ENCODE results near the gene RAB3GAP2. TPM values are rescaled to one million over a fixed set of nuclear protein-coding genes. Genes with fewer than 3 reads are reported as not detected.

The RAB3GAP2 gene
- total and polyA plus RNA-seq, 2 of the 13 experiments (the other 11 are each of a cell fraction or from before 2014, with no cell fraction given), result 22.6 to 25.0 TPM

DNA sequence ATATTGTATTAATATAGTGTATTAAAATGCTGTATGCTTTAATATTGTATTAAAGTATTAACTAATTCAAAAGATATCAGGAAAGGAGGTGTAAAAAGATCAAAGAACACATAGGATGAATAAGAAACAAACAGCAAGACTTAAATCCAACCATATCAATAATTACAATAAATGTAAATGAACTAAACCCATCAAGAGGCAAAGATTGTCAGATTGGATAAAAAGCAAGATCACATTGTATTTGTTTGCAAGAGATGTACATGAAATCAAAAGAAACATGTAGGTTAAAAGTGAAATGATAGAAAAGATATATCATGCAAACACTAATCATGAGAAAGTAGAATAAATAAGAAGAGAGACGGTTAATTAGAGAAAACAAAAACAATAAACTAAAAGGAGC, 34.1 kb upstream of the RAB3GAP2 start (continued):
- TF ChIP-seq, protein P1, sequence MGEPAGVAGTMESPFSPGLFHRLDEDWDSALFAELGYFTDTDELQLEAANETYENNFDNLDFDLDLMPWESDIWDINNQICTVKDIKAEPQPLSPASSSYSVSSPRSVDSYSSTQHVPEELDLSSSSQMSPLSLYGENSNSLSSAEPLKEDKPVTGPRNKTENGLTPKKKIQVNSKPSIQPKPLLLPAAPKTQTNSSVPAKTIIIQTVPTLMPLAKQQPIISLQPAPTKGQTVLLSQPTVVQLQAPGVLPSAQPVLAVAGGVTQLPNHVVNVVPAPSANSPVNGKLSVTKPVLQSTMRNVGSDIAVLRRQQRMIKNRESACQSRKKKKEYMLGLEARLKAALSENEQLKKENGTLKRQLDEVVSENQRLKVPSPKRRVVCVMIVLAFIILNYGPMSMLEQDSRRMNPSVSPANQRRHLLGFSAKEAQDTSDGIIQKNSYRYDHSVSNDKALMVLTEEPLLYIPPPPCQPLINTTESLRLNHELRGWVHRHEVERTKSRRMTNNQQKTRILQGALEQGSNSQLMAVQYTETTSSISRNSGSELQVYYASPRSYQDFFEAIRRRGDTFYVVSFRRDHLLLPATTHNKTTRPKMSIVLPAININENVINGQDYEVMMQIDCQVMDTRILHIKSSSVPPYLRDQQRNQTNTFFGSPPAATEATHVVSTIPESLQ (CRISPR knock-in tag; conservative IDR thresholded peaks at IDR 0.05), result no peak
- TF ChIP-seq ZBTB38 (CRISPR knock-in tag; IDR thresholded peaks at IDR 0.05) (no peak), ZNF543 (CRISPR knock-in tag; IDR thresholded peaks at IDR 0.05) (no peak)
- TF ChIP-seq, protein P2, sequence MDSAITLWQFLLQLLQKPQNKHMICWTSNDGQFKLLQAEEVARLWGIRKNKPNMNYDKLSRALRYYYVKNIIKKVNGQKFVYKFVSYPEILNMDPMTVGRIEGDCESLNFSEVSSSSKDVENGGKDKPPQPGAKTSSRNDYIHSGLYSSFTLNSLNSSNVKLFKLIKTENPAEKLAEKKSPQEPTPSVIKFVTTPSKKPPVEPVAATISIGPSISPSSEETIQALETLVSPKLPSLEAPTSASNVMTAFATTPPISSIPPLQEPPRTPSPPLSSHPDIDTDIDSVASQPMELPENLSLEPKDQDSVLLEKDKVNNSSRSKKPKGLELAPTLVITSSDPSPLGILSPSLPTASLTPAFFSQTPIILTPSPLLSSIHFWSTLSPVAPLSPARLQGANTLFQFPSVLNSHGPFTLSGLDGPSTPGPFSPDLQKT (CRISPR knock-in tag; IDR thresholded peaks at IDR 0.05; ENCODE audit: borderline replicate concordance), result no peak

DNA sequence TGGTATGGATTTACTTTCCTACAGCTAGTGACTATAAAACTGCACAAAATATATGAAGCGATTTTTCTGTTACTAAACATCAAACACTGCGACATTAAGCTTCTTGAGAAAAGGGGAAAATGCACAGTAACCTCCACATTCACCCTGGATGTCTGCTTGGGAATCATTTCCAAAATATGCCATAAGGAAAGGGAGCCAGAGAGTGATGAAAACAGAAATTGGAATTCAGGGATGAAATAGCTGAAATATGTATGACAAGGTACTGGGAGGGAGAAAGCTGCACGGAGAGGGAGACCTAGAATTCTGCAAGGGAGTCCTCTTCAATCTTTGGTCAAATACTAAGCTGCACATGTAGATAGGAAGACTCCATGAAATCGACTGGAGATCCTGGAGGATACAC, 31.6 kb upstream of the RAB3GAP2 start:
- Histone ChIP-seq H2AFZ (ENCODE audit: low read length) (no peak overlapping the region), H3K36me3 (replicated peaks in 1 of 2; ENCODE audit: control insufficient read depth in 1 of 2, insufficient read depth in 2 of 2, low read length in 2 of 2) (no peaks in the 10 kb centered on the region), H3K27ac (ENCODE audit: extremely low read length, insufficient read depth, low read length) (no peak overlapping the region), H3K79me2 (ENCODE audit: insufficient read depth, low read length) (no peaks in the 10 kb centered on the region), H3K9ac (ENCODE audit: insufficient read depth, low read depth, low read length) (no peak overlapping the region), H3K27me3 (ENCODE audit: control insufficient read depth in 1 of 2, insufficient read depth in 2 of 2, low read length in 2 of 2) (no peaks in the 10 kb centered on the region), H3K4me1 (ENCODE audit: insufficient read depth, low read length) (no peaks in the 10 kb centered on the region), H3K4me3 (replicated peaks in 1 of 3; ENCODE audit: insufficient read depth in 1 of 3, low read depth in 2 of 3, low read length in 3 of 3) (no peak overlapping the region), H4K20me1 (ENCODE audit: insufficient read depth, low read length) (no peaks in the 10 kb centered on the region), H3K9me3 (ENCODE audit: low read length) (no peaks in the 10 kb centered on the region), H3K4me2 (ENCODE audit: low read depth, low read length) (no peak overlapping the region)
- TF ChIP-seq ZFP82 (CRISPR knock-in tag; IDR thresholded peaks at IDR 0.05; ENCODE audit: borderline replicate concordance), result no peak
- no peak for TF ChIP-seq NBN (conservative IDR thresholded peaks at IDR 0.05)
- no peak for TF ChIP-seq PTBP1 (IDR thresholded peaks at IDR 0.05; ENCODE audit: low read depth, low read length, poor library complexity, severe bottlenecking)
- no peak for TF ChIP-seq ZNF354B (CRISPR knock-in tag; IDR thresholded peaks at IDR 0.05)
- no peak for TF ChIP-seq TSC22D2 (CRISPR knock-in tag; IDR thresholded peaks at IDR 0.05; ENCODE audit: borderline replicate concordance)
- TF ChIP-seq CHCHD3 (CRISPR knock-in tag; IDR thresholded peaks at IDR 0.05), result no peak
- no peak for TF ChIP-seq NAIF1 (CRISPR knock-in tag; IDR thresholded peaks at IDR 0.05; ENCODE audit: borderline replicate concordance)
- no peak for TF ChIP-seq NKX3-1 (CRISPR knock-in tag; IDR thresholded peaks at IDR 0.05)
- TF ChIP-seq, protein P3, sequence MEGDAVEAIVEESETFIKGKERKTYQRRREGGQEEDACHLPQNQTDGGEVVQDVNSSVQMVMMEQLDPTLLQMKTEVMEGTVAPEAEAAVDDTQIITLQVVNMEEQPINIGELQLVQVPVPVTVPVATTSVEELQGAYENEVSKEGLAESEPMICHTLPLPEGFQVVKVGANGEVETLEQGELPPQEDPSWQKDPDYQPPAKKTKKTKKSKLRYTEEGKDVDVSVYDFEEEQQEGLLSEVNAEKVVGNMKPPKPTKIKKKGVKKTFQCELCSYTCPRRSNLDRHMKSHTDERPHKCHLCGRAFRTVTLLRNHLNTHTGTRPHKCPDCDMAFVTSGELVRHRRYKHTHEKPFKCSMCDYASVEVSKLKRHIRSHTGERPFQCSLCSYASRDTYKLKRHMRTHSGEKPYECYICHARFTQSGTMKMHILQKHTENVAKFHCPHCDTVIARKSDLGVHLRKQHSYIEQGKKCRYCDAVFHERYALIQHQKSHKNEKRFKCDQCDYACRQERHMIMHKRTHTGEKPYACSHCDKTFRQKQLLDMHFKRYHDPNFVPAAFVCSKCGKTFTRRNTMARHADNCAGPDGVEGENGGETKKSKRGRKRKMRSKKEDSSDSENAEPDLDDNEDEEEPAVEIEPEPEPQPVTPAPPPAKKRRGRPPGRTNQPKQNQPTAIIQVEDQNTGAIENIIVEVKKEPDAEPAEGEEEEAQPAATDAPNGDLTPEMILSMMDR (CRISPR knock-in tag; IDR thresholded peaks at IDR 0.05), result no peak
- ChIA-PET CTCF (ENCODE audit: low intra/inter-chr PET ratio, low total read pairs) (no interaction called here), POLR2A (no interaction called here)
- ATAC-seq (no peak), FAIRE-seq (no peak), DNase-seq (ENCODE audit: low spot score) (no peak)
- in situ Hi-C loops (cut with HindIII; ENCODE audit: extremely low pct_ligation_motif_present, low pct_unique_long_range_greater_than_20kb), result no loop called here
- WGBS (ENCODE audit: low lambda C conversion rate), result 3% methylated on average over 4 of the region's 4 CpGs
- intact Hi-C loops (cut with micrococcal nuclease; ENCODE audit: unreplicated experiment), result no loop called here
- BruUV-seq (replicated peaks), result no TSS peak
